ENCODE results near the gene AMBN. TPM values are rescaled to one million over a fixed set of nuclear protein-coding genes. Genes with fewer than 3 reads are reported as not detected.

The AMBN gene
- total and polyA plus RNA-seq, 2 of the 13 experiments (the other 11 are each of a cell fraction or from before 2014, with no cell fraction given): not detected

- BruUV-seq (replicated peaks): no TSS peak
- Histone ChIP-seq H3K4me1 (ENCODE audit: insufficient read depth, low read length) (no peaks in the 10 kb centered on the region), H3K4me2 (ENCODE audit: low read depth, low read length) (no peak overlapping the region), H2AFZ (ENCODE audit: low read length) (no peak overlapping the region), H4K20me1 (ENCODE audit: insufficient read depth, low read length) (no peaks in the 10 kb centered on the region), H3K4me3 (replicated peaks in 1 of 3; ENCODE audit: insufficient read depth in 1 of 3, low read depth in 2 of 3, low read length in 3 of 3) (no peak overlapping the region), H3K36me3 (replicated peaks in 1 of 2; ENCODE audit: control insufficient read depth in 1 of 2, insufficient read depth in 2 of 2, low read length in 2 of 2) (no peaks in the 10 kb centered on the region), H3K27me3 (ENCODE audit: control insufficient read depth in 1 of 2, insufficient read depth in 2 of 2, low read length in 2 of 2) (no peaks in the 10 kb centered on the region; a peak in 1 of 5 replicates), H3K27ac (ENCODE audit: extremely low read length, insufficient read depth, low read length) (no peak overlapping the region), H3K9ac (ENCODE audit: insufficient read depth, low read depth, low read length) (no peak overlapping the region), H3K79me2 (ENCODE audit: insufficient read depth, low read length) (no peaks in the 10 kb centered on the region), H3K9me3 (ENCODE audit: low read length) (no peaks in the 10 kb centered on the region)
- POLR2A ChIA-PET: no interaction called here
- ATAC-seq (no peak), DNase-seq (ENCODE audit: low spot score) (no peak), FAIRE-seq (no peak)
- intact Hi-C loops (cut with micrococcal nuclease; ENCODE audit: unreplicated experiment) (no loop called here), in situ Hi-C loops (cut with HindIII; ENCODE audit: extremely low pct_ligation_motif_present, low pct_unique_long_range_greater_than_20kb) (no loop called here)
- no peak for TF ChIP-seq ZNF180 (CRISPR knock-in tag; IDR thresholded peaks at IDR 0.05; ENCODE audit: borderline replicate concordance, low read depth)
- CTCF ChIA-PET (ENCODE audit: low intra/inter-chr PET ratio, low total read pairs): no interaction called here
Observed at GRCh38 chr4:70589785-70590184, 2.3 kb upstream of the AMBN start.

DNA sequence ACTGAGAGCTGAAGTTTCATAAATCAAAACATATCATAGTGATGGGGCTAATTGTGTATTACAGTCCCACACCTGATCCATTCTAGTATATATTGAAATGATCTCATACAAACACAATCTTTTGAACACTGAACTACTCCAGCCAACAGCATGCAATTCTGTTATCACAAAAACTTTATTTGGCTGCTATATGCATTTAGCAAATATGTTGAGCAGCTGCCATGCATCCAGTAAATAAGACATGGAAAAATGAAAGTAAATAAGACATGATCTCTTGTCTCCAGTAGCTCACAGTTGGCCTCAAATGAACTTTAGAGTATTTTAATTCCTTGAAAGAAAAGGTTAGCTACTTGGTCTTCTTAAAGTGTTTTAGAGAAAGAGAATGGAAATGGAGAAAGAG is 2.1 kb downstream of the AMBN start:
- FAIRE-seq (no peak), ATAC-seq (no peak), DNase-seq (ENCODE audit: low spot score) (no peak)
- no peak overlapping the region for H3K9ac ChIP-seq (ENCODE audit: insufficient read depth, low read depth, low read length)
- no peak overlapping the region for H3K4me3 ChIP-seq (replicated peaks in 1 of 3; ENCODE audit: insufficient read depth in 1 of 3, low read depth in 2 of 3, low read length in 3 of 3)
- POLR2A ChIA-PET: no interaction called here
- TF ChIP-seq SCMH1 (CRISPR knock-in tag; IDR thresholded peaks at IDR 0.05; ENCODE audit: borderline replicate concordance) (no peak), ZNF672 (CRISPR knock-in tag; IDR thresholded peaks at IDR 0.05) (no peak), ZNF431 (CRISPR knock-in tag; IDR thresholded peaks at IDR 0.05; ENCODE audit: borderline replicate concordance, low read depth) (no peak)
- CTCF ChIA-PET (ENCODE audit: low intra/inter-chr PET ratio, low total read pairs): no interaction called here
- H2AFZ ChIP-seq (ENCODE audit: low read length): no peak overlapping the region
- in situ Hi-C loops (cut with HindIII; ENCODE audit: extremely low pct_ligation_motif_present, low pct_unique_long_range_greater_than_20kb): no loop called here
- H3K9me3 ChIP-seq (ENCODE audit: low read length): no peaks in the 10 kb centered on the region
- intact Hi-C loops (cut with micrococcal nuclease; ENCODE audit: unreplicated experiment): no loop called here
- no peaks in the 10 kb centered on the region for H3K4me1 ChIP-seq (ENCODE audit: insufficient read depth, low read length)
- no peaks in the 10 kb centered on the region for H3K79me2 ChIP-seq (ENCODE audit: insufficient read depth, low read length)
- H4K20me1 ChIP-seq (ENCODE audit: insufficient read depth, low read length): no peaks in the 10 kb centered on the region
- no peak overlapping the region for H3K27ac ChIP-seq (ENCODE audit: extremely low read length, insufficient read depth, low read length)
- H3K4me2 ChIP-seq (ENCODE audit: low read depth, low read length): no peak overlapping the region
- no peaks in the 10 kb centered on the region; a peak in 1 of 5 replicates for H3K27me3 ChIP-seq (ENCODE audit: control insufficient read depth in 1 of 2, insufficient read depth in 2 of 2, low read length in 2 of 2)
- H3K36me3 ChIP-seq (replicated peaks in 1 of 2; ENCODE audit: control insufficient read depth in 1 of 2, insufficient read depth in 2 of 2, low read length in 2 of 2): no peaks in the 10 kb centered on the region
- no TSS peak for BruUV-seq (replicated peaks)
